ENCODE results near the gene YPEL2.

Gene YPEL2

DNA sequence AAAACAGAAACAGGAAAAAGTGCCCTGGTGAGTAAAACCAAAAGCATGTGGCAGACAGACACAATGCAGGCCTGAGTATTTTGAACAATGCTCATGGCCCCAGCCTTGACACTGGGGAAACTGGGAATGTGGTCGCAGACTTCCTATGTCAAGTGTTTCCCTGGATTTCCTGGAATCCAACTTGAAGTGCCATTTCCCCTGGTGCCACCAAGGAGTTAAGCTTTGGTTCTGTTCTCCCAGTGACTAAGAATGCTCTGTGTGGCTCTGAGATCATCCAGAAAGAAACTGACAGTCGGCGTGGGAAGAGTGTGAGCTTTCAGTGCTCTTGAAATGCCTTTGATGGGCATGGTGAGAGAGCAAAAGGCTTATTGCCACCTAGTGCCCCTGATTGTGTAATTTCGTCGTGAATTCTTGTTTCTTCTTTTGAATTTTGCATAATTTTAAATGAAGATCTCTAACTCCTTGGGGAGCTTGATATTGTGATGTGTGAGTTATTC, 96.0 kb downstream of the YPEL2 start:
- no peak for DNase-seq (ENCODE audit: low read depth)
- no peak overlapping the region for H3K4me3 ChIP-seq (ENCODE audit: control insufficient read depth, low read depth, low read length)
- TF ChIP-seq CTCF (IDR thresholded peaks at IDR 0.05; ENCODE audit: control insufficient read depth, insufficient read depth, low read depth, low read length, missing control alignments) = no peak

GRCh38 chr17:59427996-59428395, 96.5 kb downstream of the YPEL2 start:
- no peak overlapping the region for H3K4me3 ChIP-seq (ENCODE audit: control insufficient read depth, low read depth, low read length)
- no peak for TF ChIP-seq CTCF (IDR thresholded peaks at IDR 0.05; ENCODE audit: control insufficient read depth, insufficient read depth, low read depth, low read length, missing control alignments)
- no peak for DNase-seq (ENCODE audit: low read depth)

GRCh38 chr17:59428916-59429485, 97.5 kb downstream of the YPEL2 start:
- no peak for TF ChIP-seq CTCF (IDR thresholded peaks at IDR 0.05; ENCODE audit: control insufficient read depth, insufficient read depth, low read depth, low read length, missing control alignments)
- no peak for DNase-seq (ENCODE audit: low read depth)
- H3K4me3 ChIP-seq (ENCODE audit: control insufficient read depth, low read depth, low read length) = no peak overlapping the region

DNA sequence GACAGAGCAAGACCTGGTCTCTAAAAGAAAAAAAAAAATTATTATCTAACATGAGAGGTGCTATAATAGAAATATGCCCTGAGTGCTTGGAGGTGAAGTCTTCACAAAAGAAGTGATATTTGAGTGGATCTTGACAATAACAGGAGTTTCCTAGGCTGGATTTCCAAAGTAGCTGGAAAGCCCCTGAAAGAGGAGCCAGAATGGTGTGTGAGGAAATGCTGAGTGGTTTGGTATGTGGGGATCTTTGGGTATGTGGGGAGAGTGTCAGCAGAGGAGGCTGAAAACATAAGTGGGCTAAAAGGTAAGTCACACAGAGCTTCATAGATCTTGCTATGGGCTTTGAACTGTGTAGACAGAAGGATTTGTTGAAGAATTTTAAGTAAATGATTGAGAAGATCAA, 100.1 kb downstream of the YPEL2 start:
- no peak overlapping the region for H3K4me3 ChIP-seq (ENCODE audit: control insufficient read depth, low read depth, low read length)
- no peak for DNase-seq (ENCODE audit: low read depth)
- no peak for TF ChIP-seq CTCF (IDR thresholded peaks at IDR 0.05; ENCODE audit: control insufficient read depth, insufficient read depth, low read depth, low read length, missing control alignments)

GRCh38 chr17:59432657-59433056, 101.2 kb downstream of the YPEL2 start:
- H3K4me3 ChIP-seq (ENCODE audit: control insufficient read depth, low read depth, low read length) = no peak overlapping the region
- TF ChIP-seq CTCF (IDR thresholded peaks at IDR 0.05; ENCODE audit: control insufficient read depth, insufficient read depth, low read depth, low read length, missing control alignments) = no peak
- DNase-seq (ENCODE audit: low read depth) = no peak

GRCh38 chr17:59433586-59433985, 102.1 kb downstream of the YPEL2 start:
- TF ChIP-seq CTCF (IDR thresholded peaks at IDR 0.05; ENCODE audit: control insufficient read depth, insufficient read depth, low read depth, low read length, missing control alignments) = no peak
- no peak for DNase-seq (ENCODE audit: low read depth)
- no peak overlapping the region for H3K4me3 ChIP-seq (ENCODE audit: control insufficient read depth, low read depth, low read length)
